ENCODE measurements around the gene DECR2.

Gene DECR2

DNA sequence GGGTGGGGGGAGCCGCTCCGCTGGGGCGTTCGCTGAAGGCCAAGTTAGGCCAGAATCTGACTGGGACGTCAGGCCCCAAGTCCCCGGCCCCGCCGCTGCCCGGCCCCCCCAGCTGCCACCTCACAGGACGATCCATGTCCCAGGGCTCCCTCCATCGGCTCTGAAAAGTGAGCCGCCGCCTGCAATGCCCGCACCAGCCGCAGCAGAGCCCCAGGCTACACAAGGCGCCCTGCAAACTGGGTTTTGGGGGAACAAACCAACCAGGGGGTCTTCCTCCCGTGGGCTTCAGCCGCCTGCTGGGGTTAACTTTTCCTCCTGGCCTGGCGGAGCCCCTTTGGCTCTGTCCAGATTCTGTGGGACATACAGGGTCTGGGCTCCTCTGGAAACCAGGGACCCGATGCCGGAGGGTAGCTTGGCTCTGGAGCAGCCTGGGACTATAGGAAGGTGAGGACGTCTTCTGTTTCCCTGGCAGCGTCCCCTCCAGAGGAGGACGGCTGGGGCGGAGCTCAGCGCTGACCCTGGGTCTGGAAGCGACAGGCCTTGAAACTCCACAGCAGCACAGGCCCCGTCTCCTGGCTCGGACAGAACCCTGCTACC lies 3.9 kb upstream of the DECR2 start:
- H3K14ac ChIP-seq (ENCODE audit: low read length), result no peak overlapping the region
- whole genome bisulfite sequencing (ENCODE audit: extremely low coverage, insufficient coverage, insufficient read length), result no CpG with 5 or more reads among the region's 29 CpGs
- DNase-seq, result peak; percentile 78 to 80

DNA sequence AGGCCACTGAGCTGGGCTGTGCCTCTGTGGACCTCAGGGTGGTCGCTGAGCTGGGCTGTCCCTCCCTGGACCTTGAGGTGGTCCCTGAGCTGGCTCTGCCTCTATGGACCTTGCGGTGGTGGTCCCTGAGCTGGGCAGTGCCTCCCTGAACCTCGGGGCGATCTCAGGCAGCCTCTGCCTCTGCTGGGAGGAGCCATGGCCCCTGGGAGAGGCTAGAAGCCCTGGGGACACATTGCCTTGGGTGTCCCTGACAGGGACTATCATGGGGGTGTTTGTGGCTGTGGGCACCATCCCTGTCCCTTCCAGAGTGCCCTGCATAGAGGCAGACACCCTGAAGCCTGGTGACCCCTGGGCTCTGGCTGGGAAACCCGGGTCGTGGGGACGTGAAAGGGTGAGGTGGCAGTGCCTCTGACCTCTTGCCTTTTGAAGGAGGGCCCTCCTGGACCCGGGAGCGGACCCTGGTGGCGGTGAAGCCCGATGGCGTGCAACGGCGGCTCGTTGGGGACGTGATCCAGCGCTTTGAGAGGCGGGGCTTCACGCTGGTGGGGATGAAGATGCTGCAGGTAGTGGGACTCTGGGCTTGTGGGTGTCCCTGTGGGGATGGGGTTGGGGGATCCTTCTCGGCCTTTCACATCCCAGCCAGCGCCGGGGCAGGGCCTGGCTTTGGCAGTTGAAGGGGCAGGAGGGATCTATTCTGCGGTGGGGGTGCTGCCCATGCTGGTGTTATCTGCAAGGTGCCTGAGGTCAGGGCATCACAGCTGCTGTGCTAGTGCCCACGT lies 2.9 kb upstream of the DECR2 start:
- H3K14ac ChIP-seq (ENCODE audit: low read length), result no peak overlapping the region
- peak overlapping the region; percentile 29 for H3K27ac ChIP-seq (ENCODE audit: low read depth, low read length)
- H2BK12ac ChIP-seq (ENCODE audit: low read length), result no peak overlapping the region
- H3K4ac ChIP-seq (ENCODE audit: low read depth, low read length), result no peak overlapping the region
- H3K79me1 ChIP-seq (ENCODE audit: low read length), result peaks cover 9% of the 10 kb centered on the region
- no peak overlapping the region for H4K8ac ChIP-seq (ENCODE audit: low read depth, low read length)
- peak overlapping the region; percentile 7 for H2BK5ac ChIP-seq (ENCODE audit: low read depth, low read length, poor library complexity)
- no peak overlapping the region for H3K4me3 ChIP-seq (ENCODE audit: low read depth, low read length)
- H2BK120ac ChIP-seq (ENCODE audit: insufficient read depth, low read length, poor library complexity), result no peak overlapping the region
- H3K9ac ChIP-seq (ENCODE audit: low read length), result no peak overlapping the region
- H4K91ac ChIP-seq (ENCODE audit: low read depth, low read length), result no peak overlapping the region
- H3K27me3 ChIP-seq (ENCODE audit: insufficient read depth, low read length), result no peaks in the 10 kb centered on the region
- peak overlapping the region; percentile 8 for H3K18ac ChIP-seq (ENCODE audit: low read length)
- DNase-seq, result peak in 1 of 2 donors; percentile 10
- H2AK5ac ChIP-seq (ENCODE audit: low read length), result no peak overlapping the region
- H4K12ac ChIP-seq (ENCODE audit: low read depth, low read length), result no peak overlapping the region
- no peak overlapping the region for H3K23ac ChIP-seq (ENCODE audit: low read length)
- no peak overlapping the region for H2AFZ ChIP-seq (ENCODE audit: insufficient read depth, low read length, poor library complexity)
- H3K4me2 ChIP-seq (ENCODE audit: low read length), result no peak overlapping the region
- no peaks in the 10 kb centered on the region for H3K9me3 ChIP-seq (ENCODE audit: insufficient read depth, low read depth, low read length)
- H3K36me3 ChIP-seq (ENCODE audit: control insufficient read depth in 1 of 2, insufficient read depth in 2 of 2, low read length in 2 of 2), result peaks cover 20 to 24% of the 10 kb centered on the region in 2 experiments
- no CpG with 5 or more reads among the region's 24 CpGs for WGBS (ENCODE audit: extremely low coverage, insufficient coverage, insufficient read length)
- H3K4me1 ChIP-seq (ENCODE audit: control insufficient read depth in 1 of 2, insufficient read depth in 2 of 2, low read length in 2 of 2), result peaks cover 4 to 13% of the 10 kb centered on the region in 2 experiments
- H3K79me2 ChIP-seq (ENCODE audit: control insufficient read depth, insufficient read depth, low read length, poor library complexity), result peaks cover 7% of the 10 kb centered on the region

More for the DNA sequence above, 3.9 kb upstream of the DECR2 start:
- Histone ChIP-seq H4K12ac (ENCODE audit: low read depth, low read length) (no peak overlapping the region), H3K9me3 (ENCODE audit: insufficient read depth, low read depth, low read length) (no peaks in the 10 kb centered on the region), H2BK5ac (ENCODE audit: low read depth, low read length, poor library complexity) (no peak overlapping the region), H2BK120ac (ENCODE audit: insufficient read depth, low read length, poor library complexity) (no peak overlapping the region), H3K23ac (ENCODE audit: low read length) (no peak overlapping the region), H3K4me3 (ENCODE audit: low read depth, low read length) (no peak overlapping the region), H4K91ac (ENCODE audit: low read depth, low read length) (no peak overlapping the region), H3K4me2 (ENCODE audit: low read length) (peak overlapping the region; percentile 2), H3K4me1 (ENCODE audit: control insufficient read depth in 1 of 2, insufficient read depth in 2 of 2, low read length in 2 of 2) (peaks cover 4 to 13% of the 10 kb centered on the region in 2 experiments), H3K4ac (ENCODE audit: low read depth, low read length) (no peak overlapping the region), H3K27ac (ENCODE audit: low read depth, low read length) (peak overlapping the region; percentile 68), H2AFZ (ENCODE audit: insufficient read depth, low read length, poor library complexity) (no peak overlapping the region), H2AK5ac (ENCODE audit: low read length) (no peak overlapping the region), H3K79me2 (ENCODE audit: control insufficient read depth, insufficient read depth, low read length, poor library complexity) (peaks cover 7% of the 10 kb centered on the region), H3K36me3 (ENCODE audit: control insufficient read depth in 1 of 2, insufficient read depth in 2 of 2, low read length in 2 of 2) (peaks cover 20 to 24% of the 10 kb centered on the region in 2 experiments), H3K27me3 (ENCODE audit: insufficient read depth, low read length) (no peaks in the 10 kb centered on the region), H3K9ac (ENCODE audit: low read length) (no peak overlapping the region), H3K79me1 (ENCODE audit: low read length) (peaks cover 9% of the 10 kb centered on the region), H3K18ac (ENCODE audit: low read length) (no peak overlapping the region), H4K8ac (ENCODE audit: low read depth, low read length) (peak overlapping the region; percentile 17), H2BK12ac (ENCODE audit: low read length) (no peak overlapping the region)

DNA sequence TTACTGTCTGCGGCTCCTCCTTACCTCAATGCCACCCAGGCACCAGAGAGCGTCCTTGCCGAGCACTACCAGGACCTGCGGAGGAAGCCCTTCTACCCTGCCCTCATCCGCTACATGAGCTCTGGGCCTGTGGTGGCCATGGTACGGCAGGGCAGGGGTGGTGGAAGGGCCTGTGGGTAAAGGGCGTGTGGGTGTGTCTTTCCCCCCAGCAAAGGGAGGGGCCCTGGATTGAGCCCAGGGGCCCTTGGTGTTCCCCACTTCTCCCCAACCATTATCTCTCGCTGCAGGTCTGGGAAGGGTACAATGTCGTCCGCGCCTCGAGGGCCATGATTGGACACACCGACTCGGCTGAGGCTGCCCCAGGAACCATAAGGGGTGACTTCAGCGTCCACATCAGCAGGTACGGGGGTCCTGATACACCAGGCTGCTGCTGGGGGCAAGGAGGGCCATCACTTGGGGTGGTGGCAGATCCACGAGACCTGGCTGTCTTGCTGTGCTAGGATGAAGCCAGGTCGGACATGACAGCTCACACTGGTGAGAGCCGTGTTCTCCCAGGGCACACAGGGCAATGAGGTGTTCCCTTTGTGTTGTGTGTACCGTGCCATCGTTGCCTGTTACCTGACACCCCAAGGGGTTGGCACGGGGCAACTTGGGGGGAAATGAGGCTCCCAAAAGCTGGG lies 2.2 kb upstream of the DECR2 start:
- H2BK12ac ChIP-seq (ENCODE audit: low read length), result no peak overlapping the region
- H2BK5ac ChIP-seq (ENCODE audit: low read depth, low read length, poor library complexity), result no peak overlapping the region

DNA sequence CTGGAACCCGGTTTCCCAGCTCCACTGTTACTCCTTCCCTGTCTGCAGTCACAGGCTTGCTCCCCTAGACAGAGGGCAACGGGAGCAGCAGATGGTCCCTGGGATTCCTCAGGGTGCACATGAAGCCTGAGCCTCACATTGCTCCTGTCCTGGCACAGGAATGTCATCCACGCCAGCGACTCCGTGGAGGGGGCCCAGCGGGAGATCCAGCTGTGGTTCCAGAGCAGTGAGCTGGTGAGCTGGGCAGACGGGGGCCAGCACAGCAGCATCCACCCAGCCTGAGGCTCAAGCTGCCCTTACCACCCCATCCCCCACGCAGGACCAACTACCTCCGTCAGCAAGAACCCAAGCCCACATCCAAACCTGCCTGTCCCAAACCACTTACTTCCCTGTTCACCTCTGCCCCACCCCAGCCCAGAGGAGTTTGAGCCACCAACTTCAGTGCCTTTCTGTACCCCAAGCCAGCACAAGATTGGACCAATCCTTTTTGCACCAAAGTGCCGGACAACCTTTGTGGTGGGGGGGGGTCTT lies 1.6 kb upstream of the DECR2 start:
- Histone ChIP-seq H4K12ac (ENCODE audit: low read depth, low read length) (no peak overlapping the region), H3K4me2 (ENCODE audit: low read length) (no peak overlapping the region), H3K18ac (ENCODE audit: low read length) (no peak overlapping the region), H3K9ac (ENCODE audit: low read length) (no peak overlapping the region), H3K9me3 (ENCODE audit: insufficient read depth, low read depth, low read length) (no peaks in the 10 kb centered on the region), H3K36me3 (ENCODE audit: control insufficient read depth in 1 of 2, insufficient read depth in 2 of 2, low read length in 2 of 2) (peaks cover 20 to 24% of the 10 kb centered on the region in 2 experiments), H3K79me2 (ENCODE audit: control insufficient read depth, insufficient read depth, low read length, poor library complexity) (peaks cover 7% of the 10 kb centered on the region), H3K14ac (ENCODE audit: low read length) (no peak overlapping the region), H3K27me3 (ENCODE audit: insufficient read depth, low read length) (no peaks in the 10 kb centered on the region), H3K79me1 (ENCODE audit: low read length) (peaks cover 9% of the 10 kb centered on the region), H2BK120ac (ENCODE audit: insufficient read depth, low read length, poor library complexity) (no peak overlapping the region), H3K23ac (ENCODE audit: low read length) (no peak overlapping the region), H4K91ac (ENCODE audit: low read depth, low read length) (no peak overlapping the region), H4K8ac (ENCODE audit: low read depth, low read length) (no peak overlapping the region), H2AK5ac (ENCODE audit: low read length) (no peak overlapping the region), H3K4me1 (ENCODE audit: control insufficient read depth in 1 of 2, insufficient read depth in 2 of 2, low read length in 2 of 2) (peaks cover 4 to 17% of the 10 kb centered on the region in 2 experiments), H2BK12ac (ENCODE audit: low read length) (no peak overlapping the region), H3K4me3 (ENCODE audit: low read depth, low read length) (no peak overlapping the region), H2AFZ (ENCODE audit: insufficient read depth, low read length, poor library complexity) (no peak overlapping the region), H2BK5ac (ENCODE audit: low read depth, low read length, poor library complexity) (no peak overlapping the region), H3K4ac (ENCODE audit: low read depth, low read length) (no peak overlapping the region), H3K27ac (ENCODE audit: low read depth, low read length) (no peak overlapping the region)
- no peak for DNase-seq
- WGBS (ENCODE audit: extremely low coverage, insufficient coverage, insufficient read length), result no CpG with 5 or more reads among the region's 10 CpGs

More for the DNA sequence above, 2.2 kb upstream of the DECR2 start:
- H3K18ac ChIP-seq (ENCODE audit: low read length), result peak overlapping the region; percentile 8
- peaks cover 7% of the 10 kb centered on the region for H3K79me2 ChIP-seq (ENCODE audit: control insufficient read depth, insufficient read depth, low read length, poor library complexity)
- H2AFZ ChIP-seq (ENCODE audit: insufficient read depth, low read length, poor library complexity), result no peak overlapping the region
- WGBS (ENCODE audit: extremely low coverage, insufficient coverage, insufficient read length), result no CpG with 5 or more reads among the region's 22 CpGs
- H4K91ac ChIP-seq (ENCODE audit: low read depth, low read length), result no peak overlapping the region
- no peaks in the 10 kb centered on the region for H3K9me3 ChIP-seq (ENCODE audit: insufficient read depth, low read depth, low read length)
- no peak overlapping the region for H3K4me2 ChIP-seq (ENCODE audit: low read length)
- H3K9ac ChIP-seq (ENCODE audit: low read length), result no peak overlapping the region
- peaks cover 20 to 24% of the 10 kb centered on the region in 2 experiments for H3K36me3 ChIP-seq (ENCODE audit: control insufficient read depth in 1 of 2, insufficient read depth in 2 of 2, low read length in 2 of 2)
- H3K4me1 ChIP-seq (ENCODE audit: control insufficient read depth in 1 of 2, insufficient read depth in 2 of 2, low read length in 2 of 2), result peaks cover 4 to 13% of the 10 kb centered on the region in 2 experiments
- no peak for DNase-seq
- no peak overlapping the region for H3K4ac ChIP-seq (ENCODE audit: low read depth, low read length)
- H3K4me3 ChIP-seq (ENCODE audit: low read depth, low read length), result no peak overlapping the region
- no peaks in the 10 kb centered on the region for H3K27me3 ChIP-seq (ENCODE audit: insufficient read depth, low read length)
- H2BK120ac ChIP-seq (ENCODE audit: insufficient read depth, low read length, poor library complexity), result no peak overlapping the region
- no peak overlapping the region for H4K12ac ChIP-seq (ENCODE audit: low read depth, low read length)
- no peak overlapping the region for H4K8ac ChIP-seq (ENCODE audit: low read depth, low read length)
- no peak overlapping the region for H2AK5ac ChIP-seq (ENCODE audit: low read length)
- no peak overlapping the region for H3K23ac ChIP-seq (ENCODE audit: low read length)
- peaks cover 9% of the 10 kb centered on the region for H3K79me1 ChIP-seq (ENCODE audit: low read length)
- no peak overlapping the region for H3K27ac ChIP-seq (ENCODE audit: low read depth, low read length)
- no peak overlapping the region for H3K14ac ChIP-seq (ENCODE audit: low read length)
